NCI-H2081 (cell line): Measurements from ENCODE around the gene BRD3OS.

Experiments used
- DNase-seq, 2 experiments: peaks; one replicate each; lab custom pipeline; 2025; lab: John Stamatoyannopoulos, UW

The BRD3OS gene

DNA sequence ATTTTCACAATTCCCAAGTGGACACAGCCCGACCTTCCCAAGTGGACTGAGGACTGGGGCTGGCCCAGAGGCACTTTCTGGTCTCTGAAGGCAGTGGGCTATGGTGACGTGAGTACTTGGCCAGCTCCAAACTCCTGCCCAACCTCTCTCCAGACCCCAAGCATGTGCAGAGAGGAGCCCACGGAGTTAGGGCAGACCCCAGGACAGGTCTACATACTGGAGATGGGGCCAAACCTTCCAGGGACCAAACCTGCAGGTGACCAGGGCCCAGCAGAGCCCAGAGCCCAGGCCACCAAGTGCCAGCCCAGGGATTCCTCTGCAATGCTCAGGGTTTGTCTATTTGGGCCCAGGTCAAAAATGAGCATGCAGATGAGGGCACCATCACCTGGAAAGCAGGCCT, 27.2 kb downstream of the BRD3OS start:
- DNase-seq = no peak

DNA sequence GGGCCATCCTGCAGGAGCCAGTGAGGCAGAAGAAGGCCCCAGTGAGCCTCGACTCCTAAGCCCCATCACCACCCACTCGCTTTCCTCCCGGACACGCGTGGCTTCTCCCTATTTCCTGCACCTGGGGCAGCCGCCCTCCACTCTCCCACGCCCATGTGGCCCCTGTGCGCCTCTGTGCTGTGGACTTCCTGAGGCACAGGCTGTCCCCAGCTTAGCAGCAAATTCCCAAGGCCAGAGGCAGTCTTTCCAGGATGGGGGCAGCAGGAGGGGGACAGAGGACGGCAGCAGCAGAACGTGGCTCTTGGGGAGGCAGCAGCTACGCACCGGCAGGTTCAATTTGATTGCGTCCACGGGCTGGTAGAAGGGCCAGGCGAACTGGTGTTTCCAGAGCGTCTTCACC, 27.7 kb downstream of the BRD3OS start:
- DNase-seq = no peak

- no peak for DNase-seq
Measured at GRCh38 chr9:134053401-134053871, 28.2 kb downstream of the BRD3OS start.

DNA sequence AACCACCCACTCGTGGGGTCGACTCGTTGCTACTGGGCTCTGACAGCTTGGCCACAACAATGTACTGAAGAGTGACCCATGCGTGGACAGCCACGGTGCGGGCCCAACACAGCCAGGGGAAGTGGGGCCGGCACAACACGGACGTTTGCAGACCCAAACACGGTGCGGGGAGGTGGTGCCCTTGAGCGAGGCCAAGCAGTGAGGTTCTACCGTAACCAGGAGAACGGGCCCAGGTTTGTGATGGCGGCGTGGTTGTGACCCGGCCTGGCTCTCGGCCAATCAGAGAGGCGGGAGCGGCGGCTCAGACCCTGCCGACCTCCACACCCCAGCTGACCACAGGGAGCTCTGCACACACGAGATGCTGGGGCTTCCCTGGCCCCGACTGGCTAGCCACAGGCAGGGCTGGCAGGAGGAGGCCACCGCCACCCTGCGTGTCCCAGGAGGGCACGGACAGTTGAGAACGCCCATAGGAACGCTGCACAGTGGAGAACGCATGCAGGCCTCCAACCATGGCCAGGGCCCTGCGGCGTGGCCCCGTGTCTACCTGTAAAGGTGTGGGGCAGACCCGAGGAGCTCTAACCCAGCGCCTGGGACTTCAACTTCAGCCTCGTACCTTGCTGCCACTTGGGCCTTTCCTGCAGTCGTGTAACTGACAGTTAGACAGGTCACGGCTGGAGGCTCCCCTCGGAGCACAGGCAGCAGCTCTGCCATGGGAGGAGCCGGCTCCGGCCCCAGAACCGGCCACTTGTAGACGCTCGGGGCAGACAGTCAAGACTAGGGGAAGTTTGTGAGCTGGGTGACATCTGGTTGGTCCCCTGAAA, 28.9 kb downstream of the BRD3OS start:
- no peak for DNase-seq

- DNase-seq = no peak
Measured at GRCh38 chr9:134054891-134055811, 29.9 kb downstream of the BRD3OS start.

DNA sequence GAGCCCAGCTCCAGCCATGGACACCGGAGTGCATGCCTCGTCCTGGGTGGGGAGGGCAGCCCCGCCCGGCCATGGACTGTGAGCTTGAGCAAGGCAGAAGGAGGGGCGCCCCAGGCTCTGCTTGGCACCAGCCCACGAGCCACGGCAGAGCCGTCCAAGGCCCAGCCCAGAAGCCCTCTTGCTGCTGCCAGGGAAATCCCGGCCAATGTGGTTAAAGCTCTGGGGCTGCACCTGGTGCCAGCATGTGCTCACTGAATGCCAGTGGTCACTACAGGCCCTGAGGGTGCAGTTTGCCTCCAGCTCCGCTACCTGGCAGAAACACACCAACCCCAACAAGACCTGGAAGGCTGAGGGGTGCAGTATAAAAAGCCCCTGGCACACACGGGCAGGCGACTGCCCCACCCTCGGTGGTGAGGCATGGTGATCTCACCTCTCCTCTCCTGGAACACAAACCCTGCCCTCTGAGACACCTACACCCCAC, 30.7 kb downstream of the BRD3OS start:
- DNase-seq = no peak

DNA sequence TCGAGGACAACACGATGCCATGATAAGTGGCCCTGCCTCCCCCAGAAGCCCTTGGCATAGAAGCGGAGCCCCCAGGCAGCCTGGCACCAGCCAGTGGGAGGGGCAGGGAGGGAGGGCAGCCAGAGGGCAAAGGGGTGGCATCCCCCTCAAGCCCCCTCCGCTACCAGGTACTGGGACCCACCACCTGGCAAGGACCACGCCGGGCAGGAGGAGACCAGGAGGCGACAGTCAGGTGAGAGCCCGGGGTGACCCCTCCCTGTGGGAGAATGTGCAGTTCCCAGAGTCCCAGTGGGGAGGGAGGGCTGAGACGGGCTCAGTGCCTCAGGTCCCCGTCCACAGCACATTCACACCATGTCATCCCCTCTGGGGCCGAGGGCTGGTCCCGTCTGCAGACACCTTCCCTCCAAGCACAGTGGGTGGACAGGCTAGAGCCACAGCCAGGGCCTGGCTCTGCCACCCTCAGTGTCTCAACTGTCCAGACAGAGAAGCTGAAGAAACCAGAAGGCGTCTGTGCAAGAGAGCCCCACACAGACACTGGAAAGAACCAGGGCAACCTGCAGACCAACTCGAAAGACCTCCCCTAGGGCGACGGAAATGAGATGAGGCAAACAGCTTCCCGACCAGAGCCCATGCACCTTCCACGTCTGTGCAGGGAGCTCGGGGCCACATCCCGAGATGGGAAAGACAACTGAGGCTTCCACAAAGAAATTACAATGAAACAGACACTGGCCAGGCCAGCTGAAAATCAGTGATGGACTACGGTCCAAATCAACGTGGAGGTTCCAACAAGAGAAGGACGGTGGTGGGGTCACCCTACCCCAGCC, 31.4 kb downstream of the BRD3OS start:
- no peak for DNase-seq

DNA sequence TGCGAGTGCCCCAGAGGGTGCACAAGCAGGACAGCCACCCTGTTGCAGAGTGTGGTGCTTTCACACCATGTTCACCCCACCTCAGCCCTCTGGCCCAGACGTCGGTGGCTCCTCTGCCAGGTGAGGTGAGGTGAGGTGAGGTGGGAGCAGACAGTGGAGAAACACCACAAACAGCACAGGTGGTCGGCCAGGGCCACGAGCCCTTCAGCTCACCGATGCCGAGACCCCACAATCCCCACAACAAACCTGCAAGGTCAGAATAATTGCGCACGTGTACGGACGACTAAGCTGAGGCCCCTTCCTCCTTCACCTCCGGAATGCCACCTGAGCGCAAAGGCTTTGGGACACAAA, 32.0 kb downstream of the BRD3OS start:
- no peak for DNase-seq

GRCh38 chr9:134057751-134058701, 32.7 kb downstream of the BRD3OS start:
- DNase-seq = no peak

DNA sequence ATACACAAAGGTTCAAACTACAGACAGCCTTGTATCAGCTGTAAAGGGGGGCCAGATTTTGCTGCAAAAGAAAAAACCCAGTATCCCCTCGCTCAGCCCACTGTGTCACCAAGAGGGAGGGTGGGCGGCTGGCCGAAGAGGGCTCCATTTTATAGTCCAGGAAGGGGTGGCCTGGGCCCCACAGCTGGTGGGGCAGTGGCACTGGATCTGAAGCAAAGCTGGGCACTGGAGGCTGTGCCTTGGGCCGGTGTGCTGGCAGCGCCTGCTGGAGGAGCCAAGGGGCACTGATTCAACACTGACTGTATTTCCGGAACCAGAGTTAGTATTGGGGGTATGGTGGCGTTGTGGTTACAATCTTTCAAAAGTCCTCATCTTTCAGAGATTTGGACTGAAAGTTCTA, 33.4 kb downstream of the BRD3OS start:
- DNase-seq = no peak

GRCh38 chr9:134059188-134059641, 33.9 kb downstream of the BRD3OS start:
- DNase-seq = no peak

GRCh38 chr9:134059661-134060395, 34.5 kb downstream of the BRD3OS start:
- no peak for DNase-seq

DNA sequence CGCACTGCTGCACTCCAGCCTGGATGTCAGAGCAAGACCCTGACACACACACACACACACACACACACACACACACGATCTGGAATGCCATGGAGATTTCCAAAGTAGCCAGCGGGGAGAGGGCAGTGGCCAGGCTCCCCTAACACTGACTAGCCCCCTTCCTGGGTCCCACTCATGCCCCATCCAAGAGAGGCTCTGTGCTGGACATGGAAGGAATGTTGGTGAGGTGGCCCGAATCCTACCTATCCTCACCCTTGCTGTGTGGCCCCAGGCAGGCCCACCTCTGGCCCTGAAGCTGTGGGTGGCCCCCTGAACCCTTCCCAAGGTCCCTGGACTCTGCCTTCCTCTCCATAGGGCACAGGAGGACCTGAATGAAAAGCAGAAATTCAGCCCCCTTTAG, 35.3 kb downstream of the BRD3OS start:
- DNase-seq = no peak

- DNase-seq = no peak
Measured at GRCh38 chr9:134061019-134061687, 35.9 kb downstream of the BRD3OS start.

DNA sequence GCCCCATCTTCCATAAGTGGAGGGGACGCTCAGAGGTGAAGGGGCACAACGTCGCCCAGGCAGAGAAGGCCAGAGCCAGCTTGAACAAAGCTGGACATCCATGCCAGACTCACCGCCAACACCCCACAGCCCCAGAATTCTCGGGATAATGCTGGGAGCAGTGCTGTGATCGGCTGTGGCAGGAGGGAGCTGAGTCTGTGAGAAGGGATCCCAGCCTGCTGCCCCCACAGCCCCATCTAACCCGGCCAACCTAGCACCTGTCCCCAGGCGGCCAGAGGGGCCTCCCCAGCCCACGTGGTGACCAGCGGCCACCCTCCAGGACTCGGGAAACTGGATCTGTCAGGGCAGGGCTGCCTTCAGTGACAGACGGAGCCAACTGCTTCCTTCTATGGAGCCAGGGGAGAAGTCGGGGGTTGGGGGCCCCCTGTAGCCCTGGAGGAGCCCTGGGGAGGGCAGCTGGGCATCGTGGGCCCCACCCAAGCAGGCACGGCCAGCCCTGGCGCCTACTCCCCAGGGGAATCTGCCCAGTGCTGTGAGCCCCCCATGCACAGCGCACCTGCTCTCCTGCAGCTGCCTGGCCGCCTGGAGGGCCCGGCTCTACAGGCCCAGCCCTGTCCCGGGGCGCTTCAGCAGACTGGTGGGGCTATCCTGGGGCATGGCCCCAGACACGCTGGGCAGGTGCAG, 36.5 kb downstream of the BRD3OS start:
- DNase-seq = no peak

DNA sequence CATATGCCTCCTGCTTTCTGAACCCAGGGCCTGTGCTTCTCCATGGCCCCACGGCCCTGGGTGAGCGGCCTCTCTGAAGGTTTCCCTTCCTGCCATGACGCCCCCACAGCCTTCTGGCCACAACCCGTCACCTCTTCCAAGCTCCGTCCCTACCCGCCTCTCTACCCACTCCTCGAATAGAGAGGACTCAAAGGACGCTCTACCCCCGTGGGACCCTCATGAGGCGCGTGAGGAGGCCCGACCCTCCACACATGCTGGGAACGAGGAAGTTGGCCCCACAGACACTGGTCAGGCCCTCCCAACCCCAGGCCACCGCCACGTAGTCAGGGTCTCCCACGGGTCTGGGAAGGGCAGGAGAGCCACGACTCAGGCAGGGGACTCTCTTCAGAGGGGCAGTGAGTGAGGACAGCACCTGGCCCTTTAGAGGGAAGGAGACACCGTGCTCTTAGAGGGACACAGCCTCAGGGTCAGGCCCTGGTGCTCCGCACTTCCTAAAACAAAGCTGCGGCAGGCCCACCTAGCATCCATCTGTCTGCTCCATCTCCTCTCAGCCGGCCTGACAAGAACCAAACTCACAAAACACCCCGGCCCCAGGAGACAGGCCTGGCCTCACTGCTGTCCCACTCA, 37.3 kb downstream of the BRD3OS start:
- DNase-seq = no peak

DNA sequence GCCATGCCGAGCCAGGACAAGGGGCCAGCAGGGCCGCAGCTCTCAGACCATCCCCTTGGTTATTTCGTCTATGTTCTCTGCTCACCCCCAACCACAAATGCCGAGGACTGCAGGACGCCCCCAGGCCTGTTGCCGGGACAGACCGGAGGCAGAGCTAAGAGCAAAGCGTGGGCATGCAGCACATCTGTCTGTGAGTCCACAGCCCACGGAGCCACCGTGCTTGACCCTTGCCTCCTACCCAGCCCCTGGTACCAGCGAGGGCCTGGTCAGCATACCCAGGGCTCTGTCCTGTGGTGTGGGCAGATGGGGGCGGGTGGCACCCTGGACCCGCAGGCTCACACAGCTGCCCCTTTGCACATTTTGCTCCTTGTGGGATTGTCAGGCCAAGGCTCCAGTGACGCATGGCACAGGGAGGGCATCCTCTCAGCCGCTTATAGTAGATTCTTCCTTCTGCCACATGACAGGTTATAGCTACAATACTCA, 37.8 kb downstream of the BRD3OS start:
- DNase-seq = no peak
